ENCODE data around the gene PIK3R3.
"Not testable (repeated sequence)": the region's sequence is repeated elsewhere in the genome, so short reads cannot be mapped to it uniquely, and the experiment has no call there.

Gene PIK3R3

DNA sequence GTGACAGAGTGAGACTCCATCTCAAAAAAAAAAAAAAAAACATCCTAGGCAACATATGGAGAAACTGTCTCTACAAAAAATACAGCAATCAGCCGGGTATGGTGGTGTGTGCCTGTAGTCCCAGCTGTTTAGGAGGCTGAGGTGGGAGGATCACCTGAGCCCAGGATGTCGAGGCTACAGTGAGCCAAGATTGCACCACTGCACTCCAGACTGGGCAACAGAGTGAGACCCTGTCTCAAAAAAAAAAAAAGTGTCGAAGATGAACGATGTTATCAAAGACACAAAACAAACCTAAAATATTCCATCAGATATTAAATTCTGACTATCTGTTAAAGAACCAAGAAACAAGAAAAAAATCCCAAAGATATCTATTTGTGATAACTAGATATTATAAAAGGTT is 38.6 kb downstream of the PIK3R3 start:
- not testable (repeated sequence) for H3K36me3 ChIP-seq (ENCODE audit: control insufficient read depth in 5 of 5, insufficient read depth in 5 of 5, low read length in 5 of 5); H3K9me3 ChIP-seq (ENCODE audit: control insufficient read depth in 5 of 5, low read length in 5 of 5); H3K4me1 ChIP-seq (ENCODE audit: control insufficient read depth in 5 of 5, insufficient read depth in 5 of 5, low read length in 5 of 5); H3K4me3 ChIP-seq (ENCODE audit: low read depth in 1 of 5, low read length in 5 of 5); H3K27ac ChIP-seq (ENCODE audit: low read depth, low read length); H3K27me3 ChIP-seq (ENCODE audit: control insufficient read depth in 5 of 5, insufficient read depth in 4 of 5, low read length in 5 of 5); H3K9ac ChIP-seq (ENCODE audit: low read length in 5 of 5)

DNA sequence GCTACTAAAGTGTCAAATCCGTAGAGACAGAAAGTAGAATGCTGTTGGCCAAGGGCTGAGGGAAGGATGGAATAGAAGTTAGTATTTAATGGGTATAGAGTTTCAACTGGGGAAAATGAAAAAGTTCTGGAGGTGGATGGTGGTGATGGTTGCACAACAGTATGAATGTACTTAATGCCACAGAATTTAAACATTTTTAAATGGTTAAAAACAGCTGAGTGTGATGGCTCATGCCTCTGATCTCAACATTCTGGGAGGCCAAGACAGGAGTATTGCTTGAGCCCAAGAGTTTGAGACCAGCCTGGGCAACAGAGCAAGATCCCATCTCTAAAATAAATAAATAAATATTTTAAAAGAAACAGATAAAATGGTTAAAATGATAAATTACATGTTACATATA is 44.5 kb downstream of the PIK3R3 start:
- H3K4me1 ChIP-seq (ENCODE audit: control insufficient read depth in 5 of 5, insufficient read depth in 5 of 5, low read length in 5 of 5), result no peaks in the 10 kb centered on the region
- H3K9ac ChIP-seq (ENCODE audit: low read length in 5 of 5), result no peak overlapping the region
- no peaks in the 10 kb centered on the region for H3K27me3 ChIP-seq (ENCODE audit: control insufficient read depth in 5 of 5, insufficient read depth in 4 of 5, low read length in 5 of 5)
- no peak overlapping the region for H3K27ac ChIP-seq (ENCODE audit: low read depth, low read length)
- H3K9me3 ChIP-seq (ENCODE audit: control insufficient read depth in 5 of 5, low read length in 5 of 5), result peaks cover 0 to 3% (median 0%) of the 10 kb centered on the region in 5 donors
- no peaks in the 10 kb centered on the region for H3K36me3 ChIP-seq (ENCODE audit: control insufficient read depth in 5 of 5, insufficient read depth in 5 of 5, low read length in 5 of 5)
- no peak overlapping the region for H3K4me3 ChIP-seq (ENCODE audit: low read depth in 1 of 5, low read length in 5 of 5)

- Histone ChIP-seq H3K4me3 (ENCODE audit: low read depth in 1 of 5, low read length in 5 of 5) (no peak overlapping the region), H3K27me3 (ENCODE audit: control insufficient read depth in 5 of 5, insufficient read depth in 4 of 5, low read length in 5 of 5) (no peaks in the 10 kb centered on the region), H3K4me1 (ENCODE audit: control insufficient read depth in 5 of 5, insufficient read depth in 5 of 5, low read length in 5 of 5) (peaks cover 0 to 7% (median under 1%) of the 10 kb centered on the region in 5 donors), H3K9me3 (ENCODE audit: control insufficient read depth in 5 of 5, low read length in 5 of 5) (peaks cover 0 to 3% (median 0%) of the 10 kb centered on the region in 5 donors), H3K9ac (ENCODE audit: low read length in 5 of 5) (no peak overlapping the region), H3K36me3 (ENCODE audit: control insufficient read depth in 5 of 5, insufficient read depth in 5 of 5, low read length in 5 of 5) (no peaks in the 10 kb centered on the region), H3K27ac (ENCODE audit: low read depth, low read length) (no peak overlapping the region)
Measured at GRCh38 chr1:46086576-46086975, 45.9 kb downstream of the PIK3R3 start.

DNA sequence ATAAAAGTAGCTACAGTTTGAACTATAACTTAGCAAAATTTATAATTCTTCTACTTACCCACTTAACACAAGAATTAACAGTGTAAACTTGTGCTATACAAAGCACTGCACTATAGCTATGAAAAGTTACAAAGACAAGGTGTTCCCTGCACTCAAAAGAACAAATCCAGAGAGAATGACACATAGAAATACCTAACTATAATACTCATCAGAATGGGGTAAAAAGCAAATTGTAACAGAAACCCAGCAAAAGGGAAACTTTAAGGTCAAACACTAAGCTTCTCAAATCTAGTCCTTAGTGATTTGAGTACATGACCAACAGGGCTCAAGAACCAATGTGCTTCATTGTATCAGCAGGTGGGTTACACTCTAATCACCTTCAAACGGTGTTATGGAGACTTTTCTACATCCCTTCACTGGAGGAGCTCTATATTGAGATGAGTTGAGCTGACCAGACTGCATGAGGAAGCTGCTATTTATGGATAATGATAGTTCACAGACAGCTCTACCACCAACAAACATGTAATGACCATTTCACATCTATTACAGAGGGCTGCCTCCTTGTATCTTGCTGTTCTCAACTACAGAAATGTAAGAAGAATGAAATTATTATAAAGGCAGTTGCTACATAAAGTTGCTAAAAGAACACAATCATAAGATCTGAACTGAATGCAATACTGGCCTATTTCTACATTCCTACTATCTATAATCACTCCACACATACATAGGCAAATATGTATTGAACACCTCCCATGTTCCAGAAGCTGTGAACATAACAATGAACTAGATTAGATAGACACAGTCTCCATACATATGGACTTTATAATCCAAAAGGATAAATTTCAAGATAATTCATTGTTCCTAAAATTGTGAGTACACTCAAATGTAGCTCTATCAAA is 47.6 kb downstream of the PIK3R3 start:
- H3K9me3 ChIP-seq (ENCODE audit: control insufficient read depth in 5 of 5, low read length in 5 of 5), result peaks cover 0 to 3% (median 0%) of the 10 kb centered on the region in 5 donors

GRCh38 chr1:46083579-46083978 is 48.9 kb downstream of the PIK3R3 start:
- H3K27me3 ChIP-seq (ENCODE audit: control insufficient read depth in 5 of 5, insufficient read depth in 4 of 5, low read length in 5 of 5), result no peaks in the 10 kb centered on the region
- no peak overlapping the region for H3K4me3 ChIP-seq (ENCODE audit: low read depth in 1 of 5, low read length in 5 of 5)
- no peaks in the 10 kb centered on the region for H3K36me3 ChIP-seq (ENCODE audit: control insufficient read depth in 5 of 5, insufficient read depth in 5 of 5, low read length in 5 of 5)
- H3K9ac ChIP-seq (ENCODE audit: low read length in 5 of 5), result no peak overlapping the region
- H3K4me1 ChIP-seq (ENCODE audit: control insufficient read depth in 5 of 5, insufficient read depth in 5 of 5, low read length in 5 of 5), result peaks cover 0 to 12% (median 3%) of the 10 kb centered on the region in 5 donors
- no peak overlapping the region for H3K27ac ChIP-seq (ENCODE audit: low read depth, low read length)
- peaks cover 0 to 3% (median 0%) of the 10 kb centered on the region in 5 donors for H3K9me3 ChIP-seq (ENCODE audit: control insufficient read depth in 5 of 5, low read length in 5 of 5)

More for the DNA sequence above, 47.6 kb downstream of the PIK3R3 start:
- no peaks in the 10 kb centered on the region for H3K36me3 ChIP-seq (ENCODE audit: control insufficient read depth in 5 of 5, insufficient read depth in 5 of 5, low read length in 5 of 5)
- no peak overlapping the region for H3K27ac ChIP-seq (ENCODE audit: low read depth, low read length)
- no peaks in the 10 kb centered on the region for H3K27me3 ChIP-seq (ENCODE audit: control insufficient read depth in 5 of 5, insufficient read depth in 4 of 5, low read length in 5 of 5)
- H3K4me3 ChIP-seq (ENCODE audit: low read depth in 1 of 5, low read length in 5 of 5), result no peak overlapping the region
- H3K9ac ChIP-seq (ENCODE audit: low read length in 5 of 5), result no peak overlapping the region
- H3K4me1 ChIP-seq (ENCODE audit: control insufficient read depth in 5 of 5, insufficient read depth in 5 of 5, low read length in 5 of 5), result peaks cover 0 to 12% (median 3%) of the 10 kb centered on the region in 5 donors

DNA sequence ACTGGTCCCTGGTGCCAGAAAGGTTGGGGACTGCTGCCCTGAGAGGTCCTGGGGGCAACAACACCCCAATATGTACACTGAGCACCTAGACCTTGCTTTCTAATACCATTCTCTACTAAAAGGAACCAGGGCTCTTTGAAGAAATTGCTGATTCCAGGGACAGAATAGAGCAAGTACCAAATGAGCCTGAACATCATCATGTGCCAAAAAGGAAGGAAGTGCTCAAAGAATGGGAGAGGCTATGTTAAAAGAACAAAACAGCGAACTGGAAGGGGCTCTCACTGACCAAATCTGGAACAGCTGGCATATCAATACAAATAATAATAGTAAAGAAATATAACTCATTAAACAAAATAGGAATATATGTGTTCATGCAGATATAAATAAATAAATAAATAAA is 50.8 kb downstream of the PIK3R3 start:
- no peak overlapping the region for H3K27ac ChIP-seq (ENCODE audit: low read depth, low read length)
- H3K4me3 ChIP-seq (ENCODE audit: low read depth in 1 of 5, low read length in 5 of 5), result peak overlapping the region in 4 of 5 donors; percentile 1 to 34 (median 14)
- H3K27me3 ChIP-seq (ENCODE audit: control insufficient read depth in 5 of 5, insufficient read depth in 4 of 5, low read length in 5 of 5), result no peaks in the 10 kb centered on the region
- H3K36me3 ChIP-seq (ENCODE audit: control insufficient read depth in 5 of 5, insufficient read depth in 5 of 5, low read length in 5 of 5), result peaks cover 0 to 3% (median 0%) of the 10 kb centered on the region in 5 donors
- peaks cover 0 to 3% (median 0%) of the 10 kb centered on the region in 5 donors for H3K9me3 ChIP-seq (ENCODE audit: control insufficient read depth in 5 of 5, low read length in 5 of 5)
- no peak overlapping the region for H3K9ac ChIP-seq (ENCODE audit: low read length in 5 of 5)
- H3K4me1 ChIP-seq (ENCODE audit: control insufficient read depth in 5 of 5, insufficient read depth in 5 of 5, low read length in 5 of 5), result peaks cover 0 to 12% (median 3%) of the 10 kb centered on the region in 5 donors

DNA sequence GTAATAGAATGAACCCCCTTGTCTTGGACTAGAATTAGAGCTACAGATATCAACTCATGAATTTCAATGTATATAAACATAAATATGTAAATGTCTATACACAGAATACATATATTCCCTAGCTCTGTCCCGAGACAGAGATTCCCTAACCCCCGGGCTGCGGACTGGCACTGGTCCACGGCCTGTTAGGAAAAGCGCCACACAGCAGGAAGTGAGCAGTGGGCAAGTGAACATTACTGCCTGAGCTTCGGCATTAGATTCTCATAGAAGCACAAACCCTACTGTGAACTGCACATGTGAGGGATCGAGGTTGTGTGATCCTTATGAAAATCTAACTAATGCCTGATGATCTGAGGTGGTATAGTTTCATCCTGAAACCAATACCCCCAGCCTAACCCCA is 51.2 kb downstream of the PIK3R3 start:
- Histone ChIP-seq H3K4me3 (ENCODE audit: low read depth in 1 of 5, low read length in 5 of 5) (peak overlapping the region in 4 of 5 donors; percentile 1 to 34 (median 14)), H3K36me3 (ENCODE audit: control insufficient read depth in 5 of 5, insufficient read depth in 5 of 5, low read length in 5 of 5) (peaks cover 0 to 3% (median 0%) of the 10 kb centered on the region in 5 donors), H3K9ac (ENCODE audit: low read length in 5 of 5) (no peak overlapping the region), H3K9me3 (ENCODE audit: control insufficient read depth in 5 of 5, low read length in 5 of 5) (peaks cover 0 to 3% (median 0%) of the 10 kb centered on the region in 5 donors), H3K27ac (ENCODE audit: low read depth, low read length) (no peak overlapping the region), H3K4me1 (ENCODE audit: control insufficient read depth in 5 of 5, insufficient read depth in 5 of 5, low read length in 5 of 5) (peaks cover 0 to 12% (median 3%) of the 10 kb centered on the region in 5 donors), H3K27me3 (ENCODE audit: control insufficient read depth in 5 of 5, insufficient read depth in 4 of 5, low read length in 5 of 5) (no peaks in the 10 kb centered on the region)

GRCh38 chr1:46080257-46080656 is 52.2 kb downstream of the PIK3R3 start:
- Histone ChIP-seq H3K9ac (ENCODE audit: low read length in 5 of 5) (no peak overlapping the region), H3K4me1 (ENCODE audit: control insufficient read depth in 5 of 5, insufficient read depth in 5 of 5, low read length in 5 of 5) (peaks cover 0 to 12% (median 3%) of the 10 kb centered on the region in 5 donors), H3K27me3 (ENCODE audit: control insufficient read depth in 5 of 5, insufficient read depth in 4 of 5, low read length in 5 of 5) (no peaks in the 10 kb centered on the region), H3K9me3 (ENCODE audit: control insufficient read depth in 5 of 5, low read length in 5 of 5) (peaks cover 0 to 3% (median 0%) of the 10 kb centered on the region in 5 donors), H3K27ac (ENCODE audit: low read depth, low read length) (no peak overlapping the region), H3K36me3 (ENCODE audit: control insufficient read depth in 5 of 5, insufficient read depth in 5 of 5, low read length in 5 of 5) (peaks cover 0 to 4% (median 3%) of the 10 kb centered on the region in 5 donors), H3K4me3 (ENCODE audit: low read depth in 1 of 5, low read length in 5 of 5) (no peak overlapping the region)

DNA sequence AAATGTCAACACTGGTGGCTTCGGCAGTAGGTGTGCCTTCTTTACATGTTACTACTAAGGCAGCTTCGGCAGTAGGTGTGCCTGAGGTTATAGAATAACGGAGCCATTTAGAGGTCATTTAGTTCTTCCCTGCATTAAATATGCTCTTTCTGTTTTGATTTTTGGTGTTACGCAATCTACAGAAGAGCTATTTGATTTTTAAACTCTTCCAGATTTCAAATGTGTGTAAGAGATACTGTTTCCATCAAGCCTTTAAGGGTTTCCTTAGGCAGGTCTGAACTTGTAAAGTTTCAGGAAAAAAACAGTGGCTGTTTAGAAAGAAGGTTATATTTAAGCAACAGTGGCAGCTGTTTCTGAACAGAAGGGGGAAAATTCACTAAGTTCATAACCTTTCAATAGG is 54.8 kb downstream of the PIK3R3 start:
- no peaks in the 10 kb centered on the region for H3K27me3 ChIP-seq (ENCODE audit: control insufficient read depth in 5 of 5, insufficient read depth in 4 of 5, low read length in 5 of 5)
- no peak overlapping the region for H3K27ac ChIP-seq (ENCODE audit: low read depth, low read length)
- no peaks in the 10 kb centered on the region for H3K9me3 ChIP-seq (ENCODE audit: control insufficient read depth in 5 of 5, low read length in 5 of 5)
- peaks cover 0 to 12% (median 3%) of the 10 kb centered on the region in 5 donors for H3K4me1 ChIP-seq (ENCODE audit: control insufficient read depth in 5 of 5, insufficient read depth in 5 of 5, low read length in 5 of 5)
- no peak overlapping the region for H3K4me3 ChIP-seq (ENCODE audit: low read depth in 1 of 5, low read length in 5 of 5)
- H3K9ac ChIP-seq (ENCODE audit: low read length in 5 of 5), result no peak overlapping the region
- peaks cover 0 to 10% (median 7%) of the 10 kb centered on the region in 5 donors for H3K36me3 ChIP-seq (ENCODE audit: control insufficient read depth in 5 of 5, insufficient read depth in 5 of 5, low read length in 5 of 5)

DNA sequence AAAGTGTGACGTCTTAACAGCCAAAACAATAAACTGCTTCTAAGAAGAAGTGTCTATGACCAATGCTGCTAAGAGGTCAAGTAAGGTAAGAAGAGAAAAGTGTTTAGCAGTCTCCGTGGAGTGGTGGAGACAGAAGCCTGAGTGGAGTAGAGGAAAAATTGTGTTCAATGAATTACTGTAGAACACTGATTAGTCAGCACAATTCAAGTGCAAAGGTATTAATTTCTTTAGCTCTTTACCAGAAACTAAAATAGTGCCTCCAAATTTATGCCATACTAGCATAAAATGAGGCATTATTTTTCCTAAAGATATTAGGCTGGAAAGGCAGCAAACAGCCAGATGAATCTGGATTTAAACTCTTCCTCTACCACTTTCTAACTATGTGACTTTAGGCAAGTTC is 56.1 kb downstream of the PIK3R3 start:
- Histone ChIP-seq H3K4me3 (ENCODE audit: low read depth in 1 of 5, low read length in 5 of 5) (no peak overlapping the region), H3K9me3 (ENCODE audit: control insufficient read depth in 5 of 5, low read length in 5 of 5) (no peaks in the 10 kb centered on the region), H3K36me3 (ENCODE audit: control insufficient read depth in 5 of 5, insufficient read depth in 5 of 5, low read length in 5 of 5) (peaks cover 0 to 10% (median 7%) of the 10 kb centered on the region in 5 donors), H3K27ac (ENCODE audit: low read depth, low read length) (no peak overlapping the region), H3K27me3 (ENCODE audit: control insufficient read depth in 5 of 5, insufficient read depth in 4 of 5, low read length in 5 of 5) (no peaks in the 10 kb centered on the region), H3K9ac (ENCODE audit: low read length in 5 of 5) (no peak overlapping the region), H3K4me1 (ENCODE audit: control insufficient read depth in 5 of 5, insufficient read depth in 5 of 5, low read length in 5 of 5) (peaks cover 0 to 7% (median 0%) of the 10 kb centered on the region in 5 donors)
